ENCODE results near the gene GET4. TPM values are rescaled to one million over a fixed set of nuclear protein-coding genes. Genes with fewer than 3 reads are reported as not detected.
A peak's percentile ranks its signal among the peaks of the same experiment; 100 is the strongest.

Gene GET4
- total RNA-seq, 3 donors from 2014 or later (not counting 1 experiment from before 2014, with no cell fraction given), result 69.3 to 81.6 (median 73.2) TPM

GRCh38 chr7:927031-927671, 50.8 kb downstream of the GET4 start:
- DNase-seq (peak in 1 of 2 donors; percentile 14), ATAC-seq (no peak)
- no peaks in the 10 kb centered on the region for H3K36me3 Mint-ChIP-seq
- Histone ChIP-seq H3K36me3 (ENCODE audit: control insufficient read depth, insufficient read depth, low read length) (peaks cover 2% of the 10 kb centered on the region), H3K27ac (ENCODE audit: low read length) (peak overlapping the region; percentile 1), H3K27me3 (ENCODE audit: control insufficient read depth, insufficient read depth, low read length) (no peaks in the 10 kb centered on the region), H3K9me3 (ENCODE audit: control insufficient read depth, insufficient read depth, low read length) (no peaks in the 10 kb centered on the region), H3K4me3 (ENCODE audit: low read length) (no peak overlapping the region), H3K4me1 (ENCODE audit: control insufficient read depth, insufficient read depth, low read length) (peaks cover 97% of the 10 kb centered on the region)
- 87% methylated on average over 21 of the region's 21 CpGs for WGBS (ENCODE audit: insufficient coverage)
- no peak for TF ChIP-seq CTCF (IDR thresholded peaks at IDR 0.05)
- H3K9me3 Mint-ChIP-seq, result no peaks in the 10 kb centered on the region
- H3K4me1 Mint-ChIP-seq, result peaks cover 45 to 69% of the 10 kb centered on the region in 2 donors
- intact Hi-C loops (cut with micrococcal nuclease), result no loop called here
- peak overlapping the region; percentile 35 for H3K4me3 Mint-ChIP-seq
- peak overlapping the region; percentile 87 to 93 for H3K27ac Mint-ChIP-seq
- H3K27me3 Mint-ChIP-seq (ENCODE audit: low read depth in 2 of 2), result no peaks in the 10 kb centered on the region

GRCh38 chr7:929311-929711, 53.0 kb downstream of the GET4 start:
- H3K36me3 ChIP-seq (ENCODE audit: control insufficient read depth, insufficient read depth, low read length), result peaks cover 2% of the 10 kb centered on the region
- DNase-seq, result peak in 1 of 2 donors; percentile 15
- no peak for TF ChIP-seq CTCF (IDR thresholded peaks at IDR 0.05)
- H3K36me3 Mint-ChIP-seq, result no peaks in the 10 kb centered on the region
- no peaks in the 10 kb centered on the region for H3K27me3 Mint-ChIP-seq (ENCODE audit: low read depth in 2 of 2)
- peaks cover 78% of the 10 kb centered on the region for H3K4me1 ChIP-seq (ENCODE audit: control insufficient read depth, insufficient read depth, low read length)
- peak overlapping the region; percentile 76 to 87 for H3K27ac Mint-ChIP-seq
- H3K4me1 Mint-ChIP-seq, result peaks cover 33 to 53% of the 10 kb centered on the region in 2 donors
- no peaks in the 10 kb centered on the region for H3K27me3 ChIP-seq (ENCODE audit: control insufficient read depth, insufficient read depth, low read length)
- 71% methylated on average over 14 of the region's 14 CpGs for WGBS (ENCODE audit: insufficient coverage)
- no peak for ATAC-seq
- peak overlapping the region; percentile 65 for H3K4me3 Mint-ChIP-seq
- intact Hi-C loops (cut with micrococcal nuclease), result no loop called here
- no peaks in the 10 kb centered on the region for H3K9me3 Mint-ChIP-seq
- no peak overlapping the region for H3K4me3 ChIP-seq (ENCODE audit: low read length)
- H3K9me3 ChIP-seq (ENCODE audit: control insufficient read depth, insufficient read depth, low read length), result no peaks in the 10 kb centered on the region
- peak overlapping the region; percentile 56 for H3K27ac ChIP-seq (ENCODE audit: low read length)

GRCh38 chr7:930975-931758, 54.8 kb downstream of the GET4 start:
- no peak for TF ChIP-seq CTCF (IDR thresholded peaks at IDR 0.05)
- Mint-ChIP-seq H3K4me1 (peaks cover 29 to 44% of the 10 kb centered on the region in 2 donors), H3K27ac (peak overlapping the region; percentile 33 to 87), H3K4me3 (peak overlapping the region; percentile 21), H3K27me3 (ENCODE audit: low read depth in 2 of 2) (no peaks in the 10 kb centered on the region), H3K36me3 (no peaks in the 10 kb centered on the region), H3K9me3 (no peaks in the 10 kb centered on the region)
- WGBS (ENCODE audit: insufficient coverage), result 88% methylated on average over 29 of the region's 29 CpGs
- H3K4me1 ChIP-seq (ENCODE audit: control insufficient read depth, insufficient read depth, low read length), result peaks cover 73% of the 10 kb centered on the region
- no peaks in the 10 kb centered on the region for H3K9me3 ChIP-seq (ENCODE audit: control insufficient read depth, insufficient read depth, low read length)
- peak in 1 of 2 donors; percentile 10 for DNase-seq
- ATAC-seq, result no peak
- peak overlapping the region; percentile 1 for H3K27ac ChIP-seq (ENCODE audit: low read length)
- intact Hi-C loops (cut with micrococcal nuclease), result no loop called here
- no peak overlapping the region for H3K4me3 ChIP-seq (ENCODE audit: low read length)
- no peaks in the 10 kb centered on the region for H3K27me3 ChIP-seq (ENCODE audit: control insufficient read depth, insufficient read depth, low read length)
- peaks cover 6% of the 10 kb centered on the region for H3K36me3 ChIP-seq (ENCODE audit: control insufficient read depth, insufficient read depth, low read length)

All from natural killer cell (primary cell).